Body of pancreas (tissue), 4 donors: ENCODE measurements around the gene OR9A4. TPM values are rescaled to one million over a fixed set of nuclear protein-coding genes. Genes with fewer than 3 reads are reported as not detected.

Experiments used
- ATAC-seq: fragments of 150-250 bp; one replicate; pipeline ENCODE4 v1.9.1; 2016
- DNase-seq, 4 donors: peaks; one replicate each; pipeline ENCODE4 v3.0.0-alpha.2; 2019
- H3K27ac ChIP-seq, 4 donors: fragments of 200-600 bp; sonication (generic); 1 replicate in 3 of 4; 2 replicates in 1 of 4; pipeline versions ENCODE4 v1.5.1 to v1.6.1; 2016 to 2019; ENCODE audit warnings: mild to moderate bottlenecking in 1 of 4, mixed read lengths in 1 of 4, moderate library complexity in 1 of 4
- H3K27me3 ChIP-seq, 2 donors: fragments of 200-600 bp; sonication (generic); one replicate each; pipeline ENCODE4 v1.6.0; 2016; ENCODE audit warnings: mild to moderate bottlenecking in 1 of 2
- H3K36me3 ChIP-seq, 2 donors: fragments of 200-600 bp; sonication (generic); replicated peaks in 1 of 2; 2 replicates each; pipeline ENCODE4 v1.5.1; 2016; ENCODE audit warnings: low read depth in 2 of 2; ENCODE audit not compliant: insufficient read depth in 1 of 2
- H3K4me1 ChIP-seq: fragments of 200-600 bp; sonication (generic); one replicate; pipeline ENCODE4 v1.6.0; 2016
- H3K4me3 ChIP-seq, 2 donors: fragments of 200-600 bp; sonication (generic); 1 replicate in 1 of 2; 2 replicates in 1 of 2; pipeline ENCODE4 v1.5.1; 2016 to 2019
- H3K9me3 ChIP-seq, 3 donors: fragments of 200-600 bp; sonication (generic); 1 replicate in 2 of 3; 2 replicates in 1 of 3; pipeline ENCODE4 v1.5.1; 2016
- POLR2A ChIP-seq, 3 donors: fragments of 450-650 bp; IDR thresholded peaks; one replicate each; pipeline ENCODE4 v1.6.1; 2016; ENCODE audit warnings: antibody characterized with exemption in 3 of 3, mild to moderate bottlenecking in 2 of 3
- WGBS, 2 donors: methylation state at CpG; one replicate each; pipeline ENCODE4 v1.1.5; 2017; 5-methylcytosine and 5-hydroxymethylcytosine counted together
- intact Hi-C: fragments of 100-400 bp; cut with DNase I; formaldehyde crosslinking; loops from one replicate; pipeline ENCODE4 v1.15.1; 2023
- total RNA-seq, 2 donors: library from RNA; depleted of rRNA; stranded (reverse); fragments of >200 nt; gene quantifications; one replicate each; pipeline ENCODE4 v1.1.0, GENCODE V29; 2016
- TF ChIP-seq, protein P1 (sequence below), 7 experiments: fragments of 450-650 bp in 4 of 7; fragments of 200-600 bp in 3 of 7; sonication (generic) in 3 of 7; IDR thresholded peaks; one replicate each; pipeline ENCODE4 v1.5.1; 2016 to 2019; ENCODE audit warnings: antibody characterized with exemption in 7 of 7

Gene OR9A4
- total RNA-seq, 2 donors from 2014 or later = not detected

DNA sequence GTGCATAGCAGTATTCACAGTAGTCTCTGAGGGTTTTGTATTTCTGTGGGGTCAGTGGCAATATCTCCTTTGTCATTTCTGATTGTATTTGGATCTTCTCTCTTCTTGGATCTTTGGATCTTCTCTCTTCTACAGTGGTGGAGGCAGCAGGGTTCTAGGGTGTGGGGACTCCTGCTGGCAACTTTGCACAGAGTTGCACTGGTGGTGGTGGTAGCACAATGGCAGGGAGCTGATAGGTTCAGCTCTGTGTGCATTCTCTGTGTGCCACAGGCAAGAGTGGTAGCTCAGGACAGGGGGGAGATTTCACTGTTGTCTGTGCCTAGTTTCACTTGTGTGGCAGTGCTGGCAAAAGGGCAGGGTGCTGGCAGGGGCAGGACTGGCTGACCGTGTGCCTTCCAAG lies 39.8 kb upstream of the OR9A4 start:
- no peak for ATAC-seq

DNA sequence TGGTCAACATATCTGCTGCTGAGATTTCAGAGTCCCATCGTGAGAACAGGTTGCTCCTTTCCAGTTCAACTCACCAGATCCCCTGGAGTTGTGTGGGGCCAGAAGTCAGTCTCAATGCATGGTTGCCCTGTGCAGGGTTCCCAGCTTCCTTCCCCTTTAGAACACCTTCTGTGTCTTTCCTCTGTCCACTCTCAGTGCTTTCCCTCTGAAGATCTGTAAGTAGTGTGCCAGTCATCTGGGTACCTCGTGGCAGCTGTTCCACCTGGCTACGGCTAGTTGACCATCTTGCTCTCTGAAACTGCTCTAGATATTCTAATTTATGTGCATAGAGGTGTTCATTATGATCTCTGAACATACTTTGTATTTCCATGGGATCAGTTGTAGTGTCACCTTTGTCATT lies 38.8 kb upstream of the OR9A4 start:
- Histone ChIP-seq H3K9me3 (no peaks in the 10 kb centered on the region), H3K27me3 (no peaks in the 10 kb centered on the region), H3K36me3 (no peaks in the 10 kb centered on the region), H3K4me1 (no peaks in the 10 kb centered on the region), H3K4me3 (no peak overlapping the region), H3K27ac (no peak overlapping the region)
- ATAC-seq (no peak), DNase-seq (no peak)
- WGBS, 2 donors = 87 to 93% methylated on average over 3 of the region's 3 CpGs
- no peak for TF ChIP-seq POLR2A (IDR thresholded peaks at IDR 0.05)
- TF ChIP-seq, protein P1, sequence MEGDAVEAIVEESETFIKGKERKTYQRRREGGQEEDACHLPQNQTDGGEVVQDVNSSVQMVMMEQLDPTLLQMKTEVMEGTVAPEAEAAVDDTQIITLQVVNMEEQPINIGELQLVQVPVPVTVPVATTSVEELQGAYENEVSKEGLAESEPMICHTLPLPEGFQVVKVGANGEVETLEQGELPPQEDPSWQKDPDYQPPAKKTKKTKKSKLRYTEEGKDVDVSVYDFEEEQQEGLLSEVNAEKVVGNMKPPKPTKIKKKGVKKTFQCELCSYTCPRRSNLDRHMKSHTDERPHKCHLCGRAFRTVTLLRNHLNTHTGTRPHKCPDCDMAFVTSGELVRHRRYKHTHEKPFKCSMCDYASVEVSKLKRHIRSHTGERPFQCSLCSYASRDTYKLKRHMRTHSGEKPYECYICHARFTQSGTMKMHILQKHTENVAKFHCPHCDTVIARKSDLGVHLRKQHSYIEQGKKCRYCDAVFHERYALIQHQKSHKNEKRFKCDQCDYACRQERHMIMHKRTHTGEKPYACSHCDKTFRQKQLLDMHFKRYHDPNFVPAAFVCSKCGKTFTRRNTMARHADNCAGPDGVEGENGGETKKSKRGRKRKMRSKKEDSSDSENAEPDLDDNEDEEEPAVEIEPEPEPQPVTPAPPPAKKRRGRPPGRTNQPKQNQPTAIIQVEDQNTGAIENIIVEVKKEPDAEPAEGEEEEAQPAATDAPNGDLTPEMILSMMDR (IDR thresholded peaks at IDR 0.05) = no peak
- intact Hi-C loops = no loop called here

More for the DNA sequence above, 39.8 kb upstream of the OR9A4 start:
- H3K36me3 ChIP-seq = no peaks in the 10 kb centered on the region
- DNase-seq = no peak
- no peaks in the 10 kb centered on the region for H3K4me1 ChIP-seq
- no peak overlapping the region for H3K27ac ChIP-seq
- no peak overlapping the region for H3K4me3 ChIP-seq
- H3K27me3 ChIP-seq = no peaks in the 10 kb centered on the region
- WGBS, 2 donors = 79 to 100% methylated on average over 1 of the region's 1 CpG
- intact Hi-C loops = no loop called here
- no peaks in the 10 kb centered on the region for H3K9me3 ChIP-seq
- TF ChIP-seq, protein P1 (IDR thresholded peaks at IDR 0.05) = no peak
- TF ChIP-seq POLR2A (IDR thresholded peaks at IDR 0.05) = no peak

GRCh38 chr7:141880960-141881359 lies 35.2 kb upstream of the OR9A4 start:
- DNase-seq = no peak
- no peak for TF ChIP-seq POLR2A (IDR thresholded peaks at IDR 0.05)
- TF ChIP-seq, protein P1 (IDR thresholded peaks at IDR 0.05) = no peak
- Histone ChIP-seq H3K27ac (no peak overlapping the region), H3K27me3 (no peaks in the 10 kb centered on the region), H3K4me1 (no peaks in the 10 kb centered on the region), H3K4me3 (no peak overlapping the region), H3K36me3 (no peaks in the 10 kb centered on the region), H3K9me3 (no peaks in the 10 kb centered on the region)
- WGBS, 2 donors = 53 to 59% methylated on average over 5 of the region's 5 CpGs
- intact Hi-C loops = no loop called here
- ATAC-seq = no peak

DNA sequence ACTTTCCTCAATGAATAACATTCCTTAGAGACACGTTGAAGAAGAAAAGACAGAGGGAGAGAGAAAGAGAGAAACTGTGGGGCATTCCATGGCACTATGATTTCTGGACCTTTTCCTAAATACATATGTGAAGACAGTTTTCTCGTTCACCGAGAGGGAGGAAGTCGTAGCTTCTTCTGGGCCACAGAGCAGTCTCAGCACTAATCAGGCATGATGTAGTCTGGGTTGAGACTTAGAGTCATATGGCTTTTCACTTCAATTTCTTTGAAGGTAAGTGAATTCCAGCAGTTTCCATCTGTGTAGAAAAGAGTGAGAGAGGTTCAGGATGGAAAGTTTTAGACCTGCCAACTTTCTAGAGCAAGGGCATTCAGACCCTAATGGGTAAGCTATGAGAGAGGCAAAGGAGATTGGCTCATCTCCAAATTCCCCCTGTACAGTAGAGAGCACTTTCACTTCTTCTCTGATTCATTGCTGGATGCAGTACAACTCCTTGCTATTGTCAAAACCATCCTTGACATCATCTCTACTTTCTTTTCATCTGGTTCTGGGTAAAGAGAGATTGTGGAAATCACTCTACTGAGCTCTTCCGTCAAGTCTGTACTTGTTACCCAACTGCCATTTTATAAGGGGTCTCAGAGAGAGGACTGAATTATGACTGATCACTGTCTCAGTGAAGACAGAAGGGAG lies 31.5 kb upstream of the OR9A4 start:
- DNase-seq (no peak), ATAC-seq (no peak)
- H3K4me1 ChIP-seq = no peaks in the 10 kb centered on the region

More for the DNA sequence above, 31.5 kb upstream of the OR9A4 start:
- intact Hi-C loops = no loop called here
- no peaks in the 10 kb centered on the region for H3K36me3 ChIP-seq
- no peak for TF ChIP-seq POLR2A (IDR thresholded peaks at IDR 0.05)
- TF ChIP-seq, protein P1 (IDR thresholded peaks at IDR 0.05) = no peak
- no peak overlapping the region for H3K4me3 ChIP-seq
- no peaks in the 10 kb centered on the region for H3K9me3 ChIP-seq
- H3K27ac ChIP-seq = no peak overlapping the region
- no peaks in the 10 kb centered on the region for H3K27me3 ChIP-seq
- whole genome bisulfite sequencing, 2 donors = 68 to 75% methylated on average over 5 of the region's 5 CpGs
